ENCODE results near the gene SLC34A1. TPM values are rescaled to one million over a fixed set of nuclear protein-coding genes. Genes with fewer than 3 reads are reported as not detected.

Gene SLC34A1
- total RNA-seq, 1 experiment from 2014 or later = not detected

GRCh38 chr5:177397875-177398390 lies 13.7 kb downstream of the SLC34A1 start:
- no peaks in the 10 kb centered on the region for H3K27me3 ChIP-seq (ENCODE audit: low read length)
- H4K20me1 ChIP-seq (ENCODE audit: insufficient read depth, low read depth, low read length) = no peaks in the 10 kb centered on the region
- no peak overlapping the region for H2AFZ ChIP-seq (ENCODE audit: low read length)
- H3K79me2 ChIP-seq (ENCODE audit: low read length) = no peaks in the 10 kb centered on the region
- DNase-seq = no peak
- no peaks in the 10 kb centered on the region for H3K9me2 ChIP-seq (replicated peaks; ENCODE audit: insufficient read depth, low read length)
- H3K4me2 ChIP-seq (ENCODE audit: low read depth, low read length, poor library complexity, severe bottlenecking) = no peak overlapping the region
- H3K4me3 ChIP-seq (ENCODE audit: low read length) = no peak overlapping the region
- no peaks in the 10 kb centered on the region for H3K9me3 ChIP-seq (ENCODE audit: low read length)
- no peak overlapping the region for H3K9ac ChIP-seq (ENCODE audit: low read length)
- H3K36me3 ChIP-seq (ENCODE audit: insufficient read depth, low read length) = no peaks in the 10 kb centered on the region
- peaks cover 5% of the 10 kb centered on the region for H3K4me1 ChIP-seq (ENCODE audit: low read length)
- H3K27ac ChIP-seq (ENCODE audit: low read length) = no peak overlapping the region

DNA sequence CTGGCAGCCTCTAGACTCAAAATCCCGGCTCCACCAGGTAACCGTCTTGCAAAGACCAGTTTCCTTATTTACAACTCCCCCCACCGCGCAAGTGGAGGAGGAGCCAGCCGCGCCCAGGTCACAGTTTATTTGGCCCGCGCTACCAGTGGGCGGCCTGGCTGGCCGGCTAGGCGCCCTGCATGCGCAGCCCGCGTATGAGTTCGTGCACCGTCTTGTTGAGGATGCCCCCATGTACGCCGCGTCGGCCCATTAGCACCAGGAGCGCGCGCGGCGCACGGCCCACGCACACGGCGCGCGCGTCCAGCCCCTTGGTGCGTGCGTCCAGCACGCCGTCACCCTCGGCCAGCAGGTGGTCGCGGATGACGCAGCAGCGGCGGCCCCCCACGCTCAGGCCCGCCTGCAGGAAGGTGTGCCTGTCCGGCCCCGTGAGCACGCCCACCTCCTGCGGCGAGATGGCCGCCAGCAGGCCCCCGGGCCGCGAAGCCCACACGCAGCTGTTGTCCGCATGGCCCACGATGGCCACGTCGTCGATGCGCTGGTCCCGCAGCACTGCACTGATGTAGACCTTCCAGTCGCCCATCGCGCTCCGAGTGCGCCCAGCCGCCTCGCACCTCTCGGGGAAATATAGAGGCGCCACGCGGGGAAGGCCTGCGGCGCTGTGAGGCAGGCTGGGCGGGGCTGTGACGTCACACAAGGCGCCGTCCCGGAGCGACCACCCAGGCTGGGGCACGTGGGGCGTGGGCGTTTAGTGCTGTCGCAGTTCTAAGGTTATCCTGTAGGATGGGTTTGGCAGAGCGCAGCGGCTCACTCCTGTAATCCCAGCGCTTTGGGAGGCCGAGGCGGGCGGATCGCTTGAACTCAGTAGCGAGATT lies 16.0 kb downstream of the SLC34A1 start, which contains the start of gene PFN3:
Gene PFN3 (minus strand): TSS at position 665 of the 872 bp plus-strand sequence. CDS start 85 bp downstream, at position 580.
- Histone ChIP-seq H2AFZ (ENCODE audit: low read length) (no peak within 1 kb of the TSS), H3K27me3 (ENCODE audit: low read length) (no peaks in the 10 kb centered on the region), H3K9me2 (replicated peaks; ENCODE audit: insufficient read depth, low read length) (no peaks in the 10 kb centered on the region), H3K79me2 (ENCODE audit: low read length) (no peaks in the 10 kb centered on the region), H3K36me3 (ENCODE audit: insufficient read depth, low read length) (no peaks in the 10 kb centered on the region), H3K4me1 (ENCODE audit: low read length) (peaks cover 25% of the 10 kb centered on the region), H3K4me3 (ENCODE audit: low read length) (no peak within 1 kb of the TSS), H3K27ac (ENCODE audit: low read length) (no peak within 1 kb of the TSS), H3K9me3 (ENCODE audit: low read length) (no peaks in the 10 kb centered on the region), H3K4me2 (ENCODE audit: low read depth, low read length, poor library complexity, severe bottlenecking) (no peak within 1 kb of the TSS), H3K9ac (ENCODE audit: low read length) (no peak within 1 kb of the TSS), H4K20me1 (ENCODE audit: insufficient read depth, low read depth, low read length) (no peaks in the 10 kb centered on the region)
- no peak for DNase-seq

DNA sequence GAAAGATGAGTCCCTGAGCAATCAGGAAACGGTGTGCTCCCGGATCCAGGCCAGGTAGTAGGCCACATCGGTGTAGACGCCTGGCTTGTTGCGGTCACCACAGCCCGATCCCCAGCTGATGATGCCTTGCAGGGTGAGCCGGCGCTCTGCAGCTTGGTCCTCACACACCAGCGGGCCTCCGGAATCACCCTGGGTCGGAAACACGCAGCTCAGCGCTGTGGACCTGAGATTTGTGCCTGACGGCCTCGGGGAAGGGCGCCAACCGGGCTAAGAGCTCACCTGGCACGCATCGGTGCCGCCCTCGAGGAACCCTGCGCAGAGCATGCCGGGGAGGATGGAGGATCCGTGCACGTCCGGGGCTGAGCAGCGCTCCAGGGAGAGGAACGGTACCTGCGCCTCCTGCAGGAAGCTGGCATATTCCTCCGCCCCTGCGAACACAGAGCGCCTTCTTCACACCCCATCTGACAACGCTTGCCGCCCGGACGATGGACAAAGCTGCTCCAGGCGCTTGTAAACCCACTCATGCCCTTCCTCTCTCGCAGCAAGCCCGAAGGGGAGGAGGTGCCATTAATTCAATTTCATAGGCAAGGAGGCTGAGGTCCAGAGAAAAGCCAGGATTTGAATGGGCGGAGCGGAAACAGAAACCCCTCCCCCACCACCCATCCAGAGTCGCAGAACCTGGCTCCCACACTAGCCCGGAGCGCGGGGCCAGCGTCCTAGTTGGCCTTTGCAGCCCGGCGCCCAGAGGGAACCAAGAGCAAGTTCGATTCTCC lies 18.2 kb downstream of the SLC34A1 start:
- Histone ChIP-seq H3K27me3 (ENCODE audit: low read length) (no peaks in the 10 kb centered on the region), H4K20me1 (ENCODE audit: insufficient read depth, low read depth, low read length) (no peaks in the 10 kb centered on the region), H3K4me3 (ENCODE audit: low read length) (peak overlapping the region; percentile 73; the same call in 1 of the 2 replicates), H3K9ac (ENCODE audit: low read length) (peak overlapping the region; percentile 64), H3K9me3 (ENCODE audit: low read length) (no peaks in the 10 kb centered on the region), H2AFZ (ENCODE audit: low read length) (no peak overlapping the region), H3K4me2 (ENCODE audit: low read depth, low read length, poor library complexity, severe bottlenecking) (peak overlapping the region; percentile 94), H3K4me1 (ENCODE audit: low read length) (peaks cover 28% of the 10 kb centered on the region), H3K27ac (ENCODE audit: low read length) (no peak overlapping the region), H3K9me2 (replicated peaks; ENCODE audit: insufficient read depth, low read length) (no peaks in the 10 kb centered on the region), H3K79me2 (ENCODE audit: low read length) (no peaks in the 10 kb centered on the region), H3K36me3 (ENCODE audit: insufficient read depth, low read length) (no peaks in the 10 kb centered on the region)
- no peak for DNase-seq

GRCh38 chr5:177403102-177403791 lies 19.0 kb downstream of the SLC34A1 start:
- no peaks in the 10 kb centered on the region for H3K27me3 ChIP-seq (ENCODE audit: low read length)
- peak overlapping the region; percentile 94 for H3K4me2 ChIP-seq (ENCODE audit: low read depth, low read length, poor library complexity, severe bottlenecking)
- peak overlapping the region; percentile 73 for H3K4me3 ChIP-seq (ENCODE audit: low read length)
- no peaks in the 10 kb centered on the region for H3K79me2 ChIP-seq (ENCODE audit: low read length)
- H3K9ac ChIP-seq (ENCODE audit: low read length) = peak overlapping the region; percentile 64
- H3K36me3 ChIP-seq (ENCODE audit: insufficient read depth, low read length) = no peaks in the 10 kb centered on the region
- no peaks in the 10 kb centered on the region for H3K9me3 ChIP-seq (ENCODE audit: low read length)
- peak; percentile 71 for DNase-seq
- no peak overlapping the region for H3K27ac ChIP-seq (ENCODE audit: low read length)
- peaks cover 28% of the 10 kb centered on the region for H3K4me1 ChIP-seq (ENCODE audit: low read length)
- H2AFZ ChIP-seq (ENCODE audit: low read length) = peak overlapping the region; percentile 99
- no peaks in the 10 kb centered on the region for H3K9me2 ChIP-seq (replicated peaks; ENCODE audit: insufficient read depth, low read length)
- no peaks in the 10 kb centered on the region for H4K20me1 ChIP-seq (ENCODE audit: insufficient read depth, low read depth, low read length)

GRCh38 chr5:177403792-177404640 lies 19.8 kb downstream of the SLC34A1 start:
- Histone ChIP-seq H3K4me3 (ENCODE audit: low read length) (peak overlapping the region; percentile 73), H3K4me2 (ENCODE audit: low read depth, low read length, poor library complexity, severe bottlenecking) (peak overlapping the region; percentile 94), H3K9me3 (ENCODE audit: low read length) (no peaks in the 10 kb centered on the region), H3K4me1 (ENCODE audit: low read length) (peaks cover 28% of the 10 kb centered on the region), H4K20me1 (ENCODE audit: insufficient read depth, low read depth, low read length) (no peaks in the 10 kb centered on the region), H3K27me3 (ENCODE audit: low read length) (no peaks in the 10 kb centered on the region), H3K9me2 (replicated peaks; ENCODE audit: insufficient read depth, low read length) (no peaks in the 10 kb centered on the region), H3K27ac (ENCODE audit: low read length) (no peak overlapping the region), H2AFZ (ENCODE audit: low read length) (peak overlapping the region; percentile 99), H3K36me3 (ENCODE audit: insufficient read depth, low read length) (no peaks in the 10 kb centered on the region), H3K9ac (ENCODE audit: low read length) (peak overlapping the region; percentile 64), H3K79me2 (ENCODE audit: low read length) (no peaks in the 10 kb centered on the region)
- peak; percentile 95 for DNase-seq

GRCh38 chr5:177404641-177405179 lies 20.5 kb downstream of the SLC34A1 start:
- Histone ChIP-seq H4K20me1 (ENCODE audit: insufficient read depth, low read depth, low read length) (no peaks in the 10 kb centered on the region), H3K79me2 (ENCODE audit: low read length) (no peaks in the 10 kb centered on the region), H3K27ac (ENCODE audit: low read length) (no peak overlapping the region), H3K36me3 (ENCODE audit: insufficient read depth, low read length) (no peaks in the 10 kb centered on the region), H3K9me2 (replicated peaks; ENCODE audit: insufficient read depth, low read length) (no peaks in the 10 kb centered on the region), H2AFZ (ENCODE audit: low read length) (peak overlapping the region; percentile 99), H3K9me3 (ENCODE audit: low read length) (no peaks in the 10 kb centered on the region), H3K4me1 (ENCODE audit: low read length) (peaks cover 28% of the 10 kb centered on the region), H3K4me2 (ENCODE audit: low read depth, low read length, poor library complexity, severe bottlenecking) (peak overlapping the region; percentile 94), H3K4me3 (ENCODE audit: low read length) (peak overlapping the region; percentile 73), H3K9ac (ENCODE audit: low read length) (peak overlapping the region; percentile 64), H3K27me3 (ENCODE audit: low read length) (no peaks in the 10 kb centered on the region)
- DNase-seq = no peak

GRCh38 chr5:177405312-177405711 lies 21.1 kb downstream of the SLC34A1 start:
- H3K4me2 ChIP-seq (ENCODE audit: low read depth, low read length, poor library complexity, severe bottlenecking) = no peak overlapping the region

More at GRCh38 chr5:177405312-177405711, 21.1 kb downstream of the SLC34A1 start:
- Histone ChIP-seq H3K27me3 (ENCODE audit: low read length) (no peaks in the 10 kb centered on the region), H3K79me2 (ENCODE audit: low read length) (no peaks in the 10 kb centered on the region), H3K4me1 (ENCODE audit: low read length) (peaks cover 28% of the 10 kb centered on the region), H2AFZ (ENCODE audit: low read length) (no peak overlapping the region), H3K4me3 (ENCODE audit: low read length) (no peak overlapping the region; the same call in 1 of the 2 replicates), H4K20me1 (ENCODE audit: insufficient read depth, low read depth, low read length) (no peaks in the 10 kb centered on the region), H3K9me2 (replicated peaks; ENCODE audit: insufficient read depth, low read length) (no peaks in the 10 kb centered on the region), H3K27ac (ENCODE audit: low read length) (no peak overlapping the region), H3K9me3 (ENCODE audit: low read length) (no peaks in the 10 kb centered on the region), H3K36me3 (ENCODE audit: insufficient read depth, low read length) (no peaks in the 10 kb centered on the region), H3K9ac (ENCODE audit: low read length) (peak overlapping the region; percentile 64)
- no peak for DNase-seq
